ENCODE measurements around the gene GTF3C4.

DNA sequence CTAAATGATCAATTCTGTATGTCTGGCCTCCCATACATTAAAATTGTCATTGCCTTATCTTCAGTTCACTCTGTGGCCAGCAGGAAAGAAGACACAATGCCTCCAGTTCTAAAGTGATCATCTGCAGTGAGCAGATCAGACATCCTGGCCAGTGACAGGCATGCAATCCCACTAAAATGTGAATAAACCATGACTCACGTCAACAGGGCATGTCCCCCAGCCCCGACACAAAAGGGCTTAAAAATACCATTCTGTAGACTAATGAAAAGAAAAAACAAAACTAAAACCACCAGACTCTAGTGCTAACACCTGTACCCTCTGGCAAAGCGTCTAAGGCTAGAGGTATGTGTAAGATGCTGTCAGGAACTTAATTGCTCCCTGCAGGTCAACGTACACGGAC lies 39.0 kb upstream of the GTF3C4 start:
- TF ChIP-seq, protein P1, sequence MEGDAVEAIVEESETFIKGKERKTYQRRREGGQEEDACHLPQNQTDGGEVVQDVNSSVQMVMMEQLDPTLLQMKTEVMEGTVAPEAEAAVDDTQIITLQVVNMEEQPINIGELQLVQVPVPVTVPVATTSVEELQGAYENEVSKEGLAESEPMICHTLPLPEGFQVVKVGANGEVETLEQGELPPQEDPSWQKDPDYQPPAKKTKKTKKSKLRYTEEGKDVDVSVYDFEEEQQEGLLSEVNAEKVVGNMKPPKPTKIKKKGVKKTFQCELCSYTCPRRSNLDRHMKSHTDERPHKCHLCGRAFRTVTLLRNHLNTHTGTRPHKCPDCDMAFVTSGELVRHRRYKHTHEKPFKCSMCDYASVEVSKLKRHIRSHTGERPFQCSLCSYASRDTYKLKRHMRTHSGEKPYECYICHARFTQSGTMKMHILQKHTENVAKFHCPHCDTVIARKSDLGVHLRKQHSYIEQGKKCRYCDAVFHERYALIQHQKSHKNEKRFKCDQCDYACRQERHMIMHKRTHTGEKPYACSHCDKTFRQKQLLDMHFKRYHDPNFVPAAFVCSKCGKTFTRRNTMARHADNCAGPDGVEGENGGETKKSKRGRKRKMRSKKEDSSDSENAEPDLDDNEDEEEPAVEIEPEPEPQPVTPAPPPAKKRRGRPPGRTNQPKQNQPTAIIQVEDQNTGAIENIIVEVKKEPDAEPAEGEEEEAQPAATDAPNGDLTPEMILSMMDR (IDR thresholded peaks at IDR 0.05; ENCODE audit: insufficient read depth, low read length, poor library complexity, severe bottlenecking) = no peak
- TF ChIP-seq EZH2phosphoT487 (conservative IDR thresholded peaks at IDR 0.05; ENCODE audit: low read length) = no peak

All from SU-DHL-6 (cell line).